Ishikawa (cell line): ENCODE results near the gene CAMTA1.

ENCODE experiments used
- CEBPB ChIP-seq: IDR thresholded peaks from 2 replicates; pipeline ENCODE4 v1.6.1; 2012
- CREB1 ChIP-seq: IDR thresholded peaks from 2 replicates; pipeline ENCODE4 v1.6.1; 2012; ENCODE audit warnings: low read depth
- EGR1 ChIP-seq: IDR thresholded peaks from 2 replicates; pipeline ENCODE4 v1.6.1; 2012
- EP300 ChIP-seq: IDR thresholded peaks from 2 replicates; pipeline ENCODE4 v1.6.1; 2012; ENCODE audit warnings: borderline replicate concordance
- FOXM1 ChIP-seq: IDR thresholded peaks from 2 replicates; pipeline ENCODE4 v1.6.1; 2012; ENCODE audit warnings: low read depth, borderline replicate concordance
- MAX ChIP-seq: IDR thresholded peaks from 2 replicates; pipeline ENCODE4 v1.6.1; 2012
- NFIC ChIP-seq: IDR thresholded peaks from 2 replicates; pipeline ENCODE4 v1.6.1; 2012
- RAD21 ChIP-seq: IDR thresholded peaks from 2 replicates; pipeline ENCODE4 v1.6.1; 2012; ENCODE audit warnings: low read depth
- REST ChIP-seq: IDR thresholded peaks from 2 replicates; pipeline ENCODE4 v1.6.1; 2012; ENCODE audit warnings: low read depth, mild to moderate bottlenecking
- TAF1 ChIP-seq: IDR thresholded peaks from 2 replicates; pipeline ENCODE4 v1.6.1; 2012; ENCODE audit warnings: low read depth, mild to moderate bottlenecking
- TCF12 ChIP-seq: IDR thresholded peaks from 2 replicates; pipeline ENCODE4 v1.6.1; 2012; ENCODE audit warnings: low read depth
- TEAD4 ChIP-seq: IDR thresholded peaks from 2 replicates; pipeline ENCODE4 v1.6.1; 2012
- USF1 ChIP-seq: IDR thresholded peaks from 2 replicates; pipeline ENCODE4 v1.6.1; 2012
- YY1 ChIP-seq: IDR thresholded peaks from 2 replicates; pipeline ENCODE4 v1.6.1; 2012; ENCODE audit warnings: low read depth

- no peak for TF ChIP-seq TCF12
- TF ChIP-seq USF1: no peak
- TF ChIP-seq TEAD4: no peak
- no peak for TF ChIP-seq NFIC
- TF ChIP-seq TAF1: no peak
- no peak for TF ChIP-seq YY1
- no peak for TF ChIP-seq RAD21
- TF ChIP-seq EP300: no peak
- TF ChIP-seq FOXM1: no peak
- no peak for TF ChIP-seq CEBPB
- TF ChIP-seq MAX: no peak
- TF ChIP-seq EGR1: no peak
- no peak for TF ChIP-seq CREB1
- TF ChIP-seq REST: no peak
Observed at GRCh38 chr1:7251454-7251800, 466.2 kb downstream of the CAMTA1 start.
